ENCODE data around the gene AMIGO1.

Gene AMIGO1, protein sequence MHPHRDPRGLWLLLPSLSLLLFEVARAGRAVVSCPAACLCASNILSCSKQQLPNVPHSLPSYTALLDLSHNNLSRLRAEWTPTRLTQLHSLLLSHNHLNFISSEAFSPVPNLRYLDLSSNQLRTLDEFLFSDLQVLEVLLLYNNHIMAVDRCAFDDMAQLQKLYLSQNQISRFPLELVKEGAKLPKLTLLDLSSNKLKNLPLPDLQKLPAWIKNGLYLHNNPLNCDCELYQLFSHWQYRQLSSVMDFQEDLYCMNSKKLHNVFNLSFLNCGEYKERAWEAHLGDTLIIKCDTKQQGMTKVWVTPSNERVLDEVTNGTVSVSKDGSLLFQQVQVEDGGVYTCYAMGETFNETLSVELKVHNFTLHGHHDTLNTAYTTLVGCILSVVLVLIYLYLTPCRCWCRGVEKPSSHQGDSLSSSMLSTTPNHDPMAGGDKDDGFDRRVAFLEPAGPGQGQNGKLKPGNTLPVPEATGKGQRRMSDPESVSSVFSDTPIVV

DNA sequence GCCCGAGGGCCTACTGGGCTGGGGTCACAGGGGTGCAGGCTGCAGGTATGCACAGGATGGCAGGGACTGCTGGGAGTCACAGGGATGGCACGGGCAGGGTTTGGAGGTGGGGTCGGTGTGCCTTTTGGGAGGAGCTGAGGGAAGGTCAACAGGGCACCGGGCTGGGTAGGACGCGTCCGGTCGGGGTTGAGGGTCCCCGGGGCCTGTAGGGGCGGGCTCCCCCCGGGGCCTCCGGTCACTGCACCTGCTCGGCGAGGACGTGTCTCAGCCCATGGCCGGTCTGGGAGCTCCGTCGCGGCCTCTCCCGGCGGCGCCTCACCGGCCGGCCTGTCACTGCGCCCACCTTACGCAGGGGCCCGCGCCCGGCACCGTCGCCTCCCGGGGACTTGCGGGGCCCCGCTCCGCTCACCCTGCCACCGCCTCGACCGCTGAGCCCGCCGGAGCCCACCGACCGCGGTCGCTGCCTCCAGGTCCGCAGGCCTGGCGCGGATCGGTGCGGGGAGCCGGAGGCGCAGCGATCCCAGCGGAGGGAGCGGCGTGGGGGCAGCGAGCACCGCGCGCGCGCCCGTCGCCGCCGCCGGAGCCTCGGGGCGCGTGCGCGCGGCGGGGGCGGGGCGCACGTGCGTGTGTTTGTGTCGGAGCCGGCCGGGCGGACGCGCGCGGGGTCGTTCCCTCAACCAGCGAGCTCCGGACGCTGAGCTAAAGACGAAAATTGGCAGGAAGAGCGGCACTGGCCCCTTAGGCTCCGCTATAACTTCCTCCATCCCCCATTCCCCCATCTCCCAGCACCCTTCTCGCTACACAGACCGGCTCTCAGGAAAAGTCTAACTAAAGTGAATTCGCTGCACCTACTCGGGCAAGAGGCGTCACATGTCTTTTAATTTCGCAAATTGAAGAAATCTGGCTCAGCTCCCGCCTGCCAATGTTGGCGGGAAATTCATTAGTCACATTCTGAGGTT, at the start of gene AMIGO1:
Gene AMIGO1, minus strand, starts transcription at position 552 of the 959 bp plus-strand sequence. CDS start 815 bp downstream, outside the sequence.
- Mint-ChIP-seq H3K4me3 (peak within 1 kb of the TSS; percentile 82), H3K36me3 (ENCODE audit: low read depth) (peaks cover 2% of the 10 kb centered on the region), H3K4me1 (ENCODE audit: low read depth) (peaks cover 22% of the 10 kb centered on the region), H3K9me3 (no peaks in the 10 kb centered on the region), H3K27ac (no peak within 1 kb of the TSS), H3K27me3 (ENCODE audit: low read depth) (peaks cover 47% of the 10 kb centered on the region)

DNA sequence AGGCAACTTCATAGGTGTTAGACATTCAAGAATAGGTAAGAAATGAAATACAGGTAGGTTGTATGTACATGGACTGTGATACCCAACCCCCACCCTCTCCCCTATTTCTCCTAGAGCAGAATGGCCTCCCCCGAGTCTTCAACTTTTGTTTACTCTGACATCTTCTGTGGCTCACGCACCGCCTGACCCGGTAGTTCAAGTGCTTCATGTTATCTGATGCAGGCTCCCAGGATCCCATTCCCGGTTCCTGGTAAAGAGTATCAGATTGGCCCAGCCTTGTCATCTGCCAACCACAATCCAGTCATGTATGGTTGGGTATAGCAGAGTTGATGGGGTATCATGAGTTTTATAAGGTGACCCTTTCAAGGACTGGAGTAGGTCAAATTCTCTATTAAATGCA, 48.0 kb upstream of the AMIGO1 start:
- Mint-ChIP-seq H3K9me3 (no peaks in the 10 kb centered on the region), H3K27ac (no peak overlapping the region), H3K36me3 (ENCODE audit: low read depth) (peaks cover 14% of the 10 kb centered on the region), H3K4me3 (no peak overlapping the region), H3K4me1 (ENCODE audit: low read depth) (peaks cover 33% of the 10 kb centered on the region), H3K27me3 (ENCODE audit: low read depth) (no peaks in the 10 kb centered on the region)

DNA sequence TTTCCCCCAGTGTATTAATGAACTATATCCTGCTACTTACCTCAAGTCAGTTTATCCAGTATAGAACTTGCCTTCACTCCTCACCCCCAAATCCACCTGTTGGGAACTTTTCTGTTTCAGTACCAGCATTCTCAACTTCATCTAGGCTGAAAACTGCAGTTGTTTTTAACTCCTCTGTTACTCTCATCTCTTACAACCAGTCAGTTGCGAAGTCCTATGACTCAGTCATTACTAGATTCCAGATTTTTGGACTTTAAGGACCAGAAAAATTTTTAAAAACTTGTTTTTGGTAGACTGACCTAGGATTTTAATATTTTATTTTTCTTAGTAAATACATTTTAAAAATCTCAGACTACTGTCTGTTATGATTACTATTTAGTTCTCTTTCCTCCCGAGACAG, 47.0 kb upstream of the AMIGO1 start:
- Mint-ChIP-seq H3K4me3 (no peak overlapping the region), H3K36me3 (ENCODE audit: low read depth) (peaks cover 16% of the 10 kb centered on the region), H3K27me3 (ENCODE audit: low read depth) (no peaks in the 10 kb centered on the region), H3K9me3 (no peaks in the 10 kb centered on the region), H3K27ac (no peak overlapping the region), H3K4me1 (ENCODE audit: low read depth) (peaks cover 32% of the 10 kb centered on the region)

DNA sequence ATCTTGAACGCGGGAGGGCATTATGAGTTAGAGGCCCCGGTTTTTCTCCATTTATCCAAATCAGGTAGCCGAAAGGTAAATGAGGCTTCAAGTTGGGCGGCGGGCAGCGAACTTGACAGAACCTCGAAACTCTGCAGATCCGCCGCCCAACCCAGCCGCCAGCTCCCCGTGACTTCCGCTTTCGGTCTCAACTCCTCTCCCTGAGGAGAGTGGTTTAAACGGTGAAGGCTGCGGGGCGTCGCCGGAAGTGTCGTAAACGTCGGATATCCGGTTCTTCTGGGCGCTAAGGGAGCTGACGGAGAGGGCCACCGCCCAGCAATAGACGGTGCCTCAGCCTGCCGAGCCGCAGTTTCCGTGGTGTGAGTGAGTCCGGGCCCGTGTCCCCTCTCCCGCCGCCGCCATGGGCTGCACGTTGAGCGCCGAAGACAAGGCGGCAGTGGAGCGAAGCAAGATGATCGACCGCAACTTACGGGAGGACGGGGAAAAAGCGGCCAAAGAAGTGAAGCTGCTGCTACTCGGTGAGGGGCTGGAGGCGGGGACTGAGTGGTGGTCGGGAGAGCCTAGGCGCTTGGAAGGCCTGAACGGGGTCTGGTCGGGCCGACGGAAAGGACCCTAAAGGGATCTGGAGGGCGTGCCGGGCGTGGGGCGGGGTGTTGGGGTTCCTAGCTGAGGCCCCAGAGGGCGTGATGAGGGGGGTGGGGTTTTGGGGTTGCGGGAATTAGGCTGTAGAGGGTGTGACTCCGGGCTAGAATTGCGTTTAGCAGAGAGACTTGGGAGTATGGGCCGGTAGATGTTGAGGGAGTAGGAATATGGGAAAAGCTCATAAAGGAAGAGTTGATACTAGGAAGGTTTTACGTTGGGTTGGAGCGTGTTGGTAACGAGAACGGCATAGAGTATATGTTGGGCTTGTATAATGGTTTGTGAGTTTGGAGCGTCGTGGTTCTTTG, 39.1 kb upstream of the AMIGO1 start, which contains the start of gene GNAI3:
Gene GNAI3, plus strand, starts transcription at position 295 of the 947 bp plus-strand sequence. Its CDS starts 106 bp downstream, at position 401.
- H3K4me3 Mint-ChIP-seq: peak within 1 kb of the TSS; percentile 95
- H3K36me3 Mint-ChIP-seq (ENCODE audit: low read depth): peaks cover 12% of the 10 kb centered on the region
- H3K4me1 Mint-ChIP-seq (ENCODE audit: low read depth): peaks cover 36% of the 10 kb centered on the region
- peak within 1 kb of the TSS; percentile 96 for H3K27ac Mint-ChIP-seq
- no peaks in the 10 kb centered on the region for H3K27me3 Mint-ChIP-seq (ENCODE audit: low read depth)
- no peaks in the 10 kb centered on the region for H3K9me3 Mint-ChIP-seq

DNA sequence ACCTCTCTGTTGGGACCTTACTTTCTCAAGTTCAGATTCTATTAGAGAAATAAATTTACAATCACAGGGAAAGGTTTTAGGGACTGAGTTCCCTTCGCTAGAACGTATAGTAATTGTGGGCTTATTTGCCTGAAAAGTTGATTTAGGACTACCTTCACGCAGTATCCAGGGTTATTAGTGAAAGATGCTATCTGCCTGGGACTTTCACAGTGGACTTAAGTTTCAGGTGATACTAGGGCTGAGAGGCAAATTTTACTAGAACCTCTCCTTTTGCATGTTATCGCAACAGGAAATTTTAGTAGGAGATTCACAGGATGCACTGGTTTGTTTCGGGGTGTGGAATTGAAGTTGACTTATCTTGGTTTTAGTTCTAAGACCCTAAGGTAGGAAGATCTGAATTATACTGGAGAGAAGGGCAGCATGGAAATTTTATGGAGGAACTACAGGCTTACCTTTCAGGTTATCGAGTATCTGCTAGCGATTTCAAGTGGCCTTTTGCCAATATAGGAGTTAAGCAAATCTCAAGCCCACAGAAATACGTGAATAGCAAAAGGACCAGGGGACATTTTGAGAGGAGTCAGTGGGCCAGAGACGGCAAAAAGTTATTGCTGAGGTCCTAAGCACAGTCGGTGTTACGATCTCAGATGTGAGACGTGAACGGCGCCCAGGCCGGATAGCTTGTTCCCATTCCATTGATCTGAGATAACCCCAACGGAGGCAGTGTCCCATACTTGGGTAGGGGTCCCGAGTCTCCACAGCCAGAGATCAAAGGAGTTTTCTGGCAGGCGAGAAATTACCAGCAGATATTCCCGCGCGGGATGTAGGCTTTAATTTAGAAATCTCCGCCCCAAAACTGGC, 38.2 kb upstream of the AMIGO1 start:
- Mint-ChIP-seq H3K9me3 (no peaks in the 10 kb centered on the region), H3K36me3 (ENCODE audit: low read depth) (peaks cover 10% of the 10 kb centered on the region), H3K4me3 (peak overlapping the region; percentile 95), H3K27ac (peak overlapping the region; percentile 96), H3K27me3 (ENCODE audit: low read depth) (no peaks in the 10 kb centered on the region), H3K4me1 (ENCODE audit: low read depth) (peaks cover 33% of the 10 kb centered on the region)

DNA sequence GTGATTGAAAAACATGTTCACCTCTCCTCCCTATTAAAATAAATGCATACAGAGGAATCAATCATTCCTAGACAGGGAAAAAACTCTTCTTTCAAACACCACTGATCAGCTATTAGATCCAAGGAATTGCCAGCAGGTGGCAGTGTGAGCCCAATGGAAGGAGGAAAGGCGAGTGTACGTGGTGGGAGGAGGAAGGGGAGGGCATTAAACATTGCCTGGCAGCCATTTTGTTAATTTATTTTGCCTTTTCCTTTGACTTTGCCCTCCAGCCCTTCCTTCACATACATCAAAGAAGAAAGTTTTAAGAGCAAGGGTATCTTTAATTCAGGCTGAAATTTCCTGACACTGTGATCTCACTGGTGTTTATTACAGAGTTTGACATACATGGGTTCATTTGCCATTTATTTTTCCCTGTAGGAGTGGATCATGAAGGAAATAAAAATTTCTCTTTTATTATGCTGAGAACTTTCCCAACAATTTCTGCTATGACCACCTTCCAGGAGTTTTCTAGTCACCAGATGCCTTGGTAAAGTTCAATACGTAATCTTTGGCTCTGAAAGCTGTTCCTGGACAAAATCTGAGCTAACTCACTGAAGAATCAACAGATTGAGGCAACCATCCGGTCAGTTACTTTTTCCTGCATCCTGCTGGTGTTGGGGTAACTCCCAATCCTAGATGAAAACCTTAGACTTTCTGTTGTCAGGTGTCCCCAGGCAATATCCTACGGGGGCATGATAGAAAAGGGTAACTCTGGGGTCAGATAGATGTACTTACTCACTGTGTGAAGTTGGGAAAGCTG, 37.0 kb upstream of the AMIGO1 start:
- Mint-ChIP-seq H3K9me3 (no peaks in the 10 kb centered on the region), H3K4me1 (ENCODE audit: low read depth) (peaks cover 31% of the 10 kb centered on the region), H3K36me3 (ENCODE audit: low read depth) (peaks cover 8% of the 10 kb centered on the region), H3K27ac (peak overlapping the region; percentile 96), H3K4me3 (peak overlapping the region; percentile 95), H3K27me3 (ENCODE audit: low read depth) (no peaks in the 10 kb centered on the region)

DNA sequence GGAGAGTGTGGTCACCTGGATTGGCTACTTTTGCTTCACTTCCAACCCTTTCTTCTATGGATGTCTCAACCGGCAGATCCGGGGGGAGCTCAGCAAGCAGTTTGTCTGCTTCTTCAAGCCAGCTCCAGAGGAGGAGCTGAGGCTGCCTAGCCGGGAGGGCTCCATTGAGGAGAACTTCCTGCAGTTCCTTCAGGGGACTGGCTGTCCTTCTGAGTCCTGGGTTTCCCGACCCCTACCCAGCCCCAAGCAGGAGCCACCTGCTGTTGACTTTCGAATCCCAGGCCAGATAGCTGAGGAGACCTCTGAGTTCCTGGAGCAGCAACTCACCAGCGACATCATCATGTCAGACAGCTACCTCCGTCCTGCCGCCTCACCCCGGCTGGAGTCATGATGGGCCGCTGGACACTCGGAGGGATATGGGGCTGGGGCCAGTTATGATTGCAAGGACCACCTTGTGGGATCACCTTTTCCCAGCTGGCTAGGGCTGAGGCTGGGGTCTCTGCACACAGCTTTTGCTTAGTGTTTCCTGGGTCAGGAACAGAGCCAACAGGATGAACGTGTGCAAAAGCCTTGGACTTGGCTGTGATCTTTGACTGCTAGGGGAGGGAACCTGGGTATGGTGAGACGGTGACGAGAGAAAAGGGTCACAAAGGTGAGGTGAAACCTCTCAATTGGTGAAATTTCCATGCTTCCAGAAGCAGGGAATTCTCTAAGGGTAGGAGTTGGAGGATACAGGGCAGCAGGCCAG, 34.6 kb upstream of the AMIGO1 start:
- Mint-ChIP-seq H3K4me3 (no peak overlapping the region), H3K4me1 (ENCODE audit: low read depth) (peaks cover 19% of the 10 kb centered on the region), H3K27me3 (ENCODE audit: low read depth) (no peaks in the 10 kb centered on the region), H3K27ac (no peak overlapping the region), H3K9me3 (no peaks in the 10 kb centered on the region), H3K36me3 (ENCODE audit: low read depth) (peaks cover 7% of the 10 kb centered on the region)

DNA sequence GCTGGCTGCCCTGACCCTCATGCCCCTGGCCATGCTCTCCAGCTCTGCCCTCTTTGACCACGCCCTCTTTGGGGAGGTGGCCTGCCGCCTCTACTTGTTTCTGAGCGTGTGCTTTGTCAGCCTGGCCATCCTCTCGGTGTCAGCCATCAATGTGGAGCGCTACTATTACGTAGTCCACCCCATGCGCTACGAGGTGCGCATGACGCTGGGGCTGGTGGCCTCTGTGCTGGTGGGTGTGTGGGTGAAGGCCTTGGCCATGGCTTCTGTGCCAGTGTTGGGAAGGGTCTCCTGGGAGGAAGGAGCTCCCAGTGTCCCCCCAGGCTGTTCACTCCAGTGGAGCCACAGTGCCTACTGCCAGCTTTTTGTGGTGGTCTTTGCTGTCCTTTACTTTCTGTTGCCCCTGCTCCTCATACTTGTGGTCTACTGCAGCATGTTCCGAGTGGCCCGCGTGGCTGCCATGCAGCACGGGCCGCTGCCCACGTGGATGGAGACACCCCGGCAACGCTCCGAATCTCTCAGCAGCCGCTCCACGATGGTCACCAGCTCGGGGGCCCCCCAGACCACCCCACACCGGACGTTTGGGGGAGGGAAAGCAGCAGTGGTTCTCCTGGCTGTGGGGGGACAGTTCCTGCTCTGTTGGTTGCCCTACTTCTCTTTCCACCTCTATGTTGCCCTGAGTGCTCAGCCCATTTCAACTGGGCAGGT, 33.9 kb upstream of the AMIGO1 start:
- peaks cover 5% of the 10 kb centered on the region for H3K36me3 Mint-ChIP-seq (ENCODE audit: low read depth)
- H3K27me3 Mint-ChIP-seq (ENCODE audit: low read depth): no peaks in the 10 kb centered on the region
- H3K9me3 Mint-ChIP-seq: no peaks in the 10 kb centered on the region
- no peak overlapping the region for H3K27ac Mint-ChIP-seq
- H3K4me1 Mint-ChIP-seq (ENCODE audit: low read depth): peaks cover 16% of the 10 kb centered on the region
- H3K4me3 Mint-ChIP-seq: no peak overlapping the region

DNA sequence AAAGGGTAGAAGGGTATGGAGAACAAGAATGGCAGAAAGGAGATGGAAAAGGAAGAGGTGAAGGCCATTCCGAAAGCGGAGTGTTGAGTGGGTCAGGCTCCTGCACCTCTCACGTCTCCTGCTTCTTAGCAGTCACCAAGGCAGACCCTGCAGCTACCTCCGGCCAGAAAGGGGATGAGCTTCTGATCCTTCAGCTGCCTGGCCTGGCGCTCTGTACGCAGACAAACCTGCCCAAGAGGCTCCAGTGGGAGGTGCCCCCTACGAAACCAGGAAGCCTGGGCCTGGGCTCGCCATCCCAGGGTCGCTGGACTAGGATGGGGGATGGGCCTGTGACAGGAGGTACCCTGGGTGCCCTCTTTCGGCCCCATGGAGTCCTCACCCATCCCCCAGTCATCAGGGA, 33.1 kb upstream of the AMIGO1 start:
- Mint-ChIP-seq H3K27me3 (ENCODE audit: low read depth) (no peaks in the 10 kb centered on the region), H3K27ac (no peak overlapping the region), H3K36me3 (ENCODE audit: low read depth) (peaks cover 2% of the 10 kb centered on the region), H3K9me3 (no peaks in the 10 kb centered on the region), H3K4me1 (ENCODE audit: low read depth) (peaks cover 14% of the 10 kb centered on the region), H3K4me3 (no peak overlapping the region)

DNA sequence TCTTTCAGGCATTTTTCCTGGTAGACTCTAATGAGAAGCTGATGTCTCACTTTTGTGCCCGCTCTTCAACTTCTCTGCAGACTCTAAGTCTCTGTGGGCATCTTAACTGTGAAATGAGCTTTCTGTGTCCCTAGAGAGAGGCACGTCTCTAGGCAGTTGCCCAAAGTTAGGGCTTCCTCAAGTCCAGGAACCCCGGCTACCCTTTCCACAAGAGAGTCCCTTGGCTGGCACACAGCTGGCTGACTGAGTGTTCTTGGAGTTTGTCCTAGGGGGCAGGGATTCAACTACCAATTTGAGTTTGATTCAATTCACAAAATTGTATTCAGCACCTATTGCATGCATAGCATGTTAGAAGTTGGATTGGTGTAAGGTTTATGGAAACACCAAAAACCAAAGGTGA, 31.6 kb upstream of the AMIGO1 start:
- H3K9me3 Mint-ChIP-seq: no peaks in the 10 kb centered on the region
- H3K27ac Mint-ChIP-seq: no peak overlapping the region
- no peaks in the 10 kb centered on the region for H3K36me3 Mint-ChIP-seq (ENCODE audit: low read depth)
- no peak overlapping the region for H3K4me3 Mint-ChIP-seq
- H3K27me3 Mint-ChIP-seq (ENCODE audit: low read depth): no peaks in the 10 kb centered on the region
- H3K4me1 Mint-ChIP-seq (ENCODE audit: low read depth): no peaks in the 10 kb centered on the region

DNA sequence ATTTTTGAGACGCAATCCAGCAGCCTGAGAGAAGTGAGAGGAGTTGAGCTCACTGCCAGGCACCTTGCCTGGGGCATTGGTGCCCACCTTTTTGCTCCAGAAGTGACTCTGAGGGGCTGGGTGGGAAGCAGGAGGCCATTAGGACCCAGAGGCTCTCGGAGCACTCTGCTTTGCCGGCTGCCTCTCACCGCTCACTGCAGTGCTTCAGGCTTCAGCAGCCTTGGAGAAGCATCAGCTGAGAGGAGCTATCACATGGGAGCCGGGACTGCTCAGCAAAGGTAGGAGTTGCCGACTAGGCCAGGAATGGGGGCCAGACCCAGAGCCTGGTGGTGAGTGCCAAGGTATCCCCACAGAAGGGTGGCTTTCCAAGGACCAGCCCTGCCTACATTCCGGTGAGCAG, 30.1 kb upstream of the AMIGO1 start, which contains the start of gene GPR61:
Gene GPR61, plus strand, starts transcription at position 197 of the 400 bp plus-strand sequence. CDS start 3,151 bp downstream, outside the sequence.
- Mint-ChIP-seq H3K4me3 (no peak within 1 kb of the TSS), H3K9me3 (no peaks in the 10 kb centered on the region), H3K27ac (no peak within 1 kb of the TSS), H3K4me1 (ENCODE audit: low read depth) (no peaks in the 10 kb centered on the region), H3K27me3 (ENCODE audit: low read depth) (no peaks in the 10 kb centered on the region), H3K36me3 (ENCODE audit: low read depth) (no peaks in the 10 kb centered on the region)
